HCT116 (cell line): ENCODE measurements around the gene LAMC3. TPM values are rescaled to one million over a fixed set of nuclear protein-coding genes. Genes with fewer than 3 reads are reported as not detected.

Source experiments
- ATAC-seq: fragments of 200-7000 bp; cut with Tn5 transposase; 2 replicates; pipeline ENCODE4 v1.9.1; 2020; ENCODE audit warnings: mild to moderate bottlenecking, moderate library complexity
- BruUV-seq: library from RNA; stranded (reverse); fragments of 400-500 nt; replicated peaks from 2 replicates; lab custom pipeline; 2021; lab: Mats Ljungman, UMichigan
- CTCF ChIA-PET: fragments of 300-600 bp; sonication (Branson Sonifier 250); formaldehyde crosslinking; loops from one replicate; lab custom pipeline; 2021; ENCODE audit warnings: antibody characterized with exemption; lab: Charles Lee
- POLR2A ChIA-PET: fragments of 300-600, 350-600 bp; sonication (Branson Sonifier 250); formaldehyde crosslinking; loops from one replicate; lab custom pipeline; 2021; ENCODE audit warnings: antibody characterized with exemption; lab: Charles Lee
- RAD21 ChIA-PET, 2 experiments: fragments of 300-600 bp; sonication (Branson Sonifier 250); formaldehyde crosslinking; loops; one replicate each; lab custom pipeline; 2023; ENCODE audit warnings: low total read pairs in 2 of 2; ENCODE audit not compliant: uncharacterized antibody in 2 of 2, unreplicated experiment in 2 of 2, low non-redundant PET in 1 of 2; lab: Charles Lee
- DNase-seq: peaks from one replicate; pipeline ENCODE4 v3.0.0-alpha.2; 2010; ENCODE audit warnings: low read depth, low spot score
- H2AFZ ChIP-seq: fragments of 200-600 bp; shearing (Covaris generic), sonication (generic); 2 replicates; pipeline ENCODE4 v1.6.1; 2017; ENCODE audit warnings: low read depth, mixed run types, mixed read lengths, antibody characterized with exemption, low read length; ENCODE audit not compliant: poor library complexity, severe bottlenecking
- H3K27ac ChIP-seq: 2 replicates; pipeline ENCODE4 v1.5.1; 2012; ENCODE audit warnings: low read depth, low read length
- H3K27me3 ChIP-seq: fragments of 200-600 bp; sonication (generic); 2 replicates; pipeline ENCODE4 v1.6.1; 2016; ENCODE audit warnings: mixed run types, low read length, mixed read lengths; ENCODE audit not compliant: insufficient read depth
- H3K36me3 ChIP-seq, 2 experiments: fragments of 200-500 bp in 1 of 2; fragments of 200-600 bp in 1 of 2; sonication (Bioruptor generic) in 1 of 2; sonication (generic) in 1 of 2; 2 replicates each; pipeline versions ENCODE4 v1.5.1 to v1.6.1; 2014 to 2016; ENCODE audit warnings: low read length in 2 of 2, inconsistent platforms in 1 of 2, mixed read lengths in 1 of 2, mixed run types in 1 of 2; ENCODE audit not compliant: insufficient read depth in 2 of 2, control insufficient read depth in 1 of 2
- H3K4me1 ChIP-seq, 2 experiments: fragments of 200-600 bp in 1 of 2; sonication (generic) in 1 of 2; 2 replicates each; pipeline versions ENCODE4 v1.5.1 to v1.6.1; 2012 to 2017; ENCODE audit warnings: low read length in 2 of 2, inconsistent platforms in 1 of 2, mild to moderate bottlenecking in 1 of 2, mixed read lengths in 1 of 2, mixed run types in 1 of 2, moderate library complexity in 1 of 2; ENCODE audit not compliant: insufficient read depth in 2 of 2, control insufficient read depth in 1 of 2
- H3K4me2 ChIP-seq: fragments of 200-600 bp; sonication (generic); 2 replicates; pipeline ENCODE4 v1.6.1; 2017; ENCODE audit warnings: mixed run types, low read length, mixed read lengths
- H3K4me3 ChIP-seq, 2 experiments: fragments of 200-600 bp in 1 of 2; sonication (generic) in 1 of 2; replicated peaks in 1 of 2; 2 replicates each; pipeline ENCODE4 v1.5.1; 2011 to 2016; ENCODE audit warnings: low read length in 2 of 2, control low read depth in 1 of 2, low read depth in 1 of 2, mild to moderate bottlenecking in 1 of 2, mixed read lengths in 1 of 2, mixed run types in 1 of 2
- H3K79me2 ChIP-seq: fragments of 200-600 bp; sonication (generic); 2 replicates; pipeline ENCODE4 v1.6.1; 2017; ENCODE audit warnings: mild to moderate bottlenecking, mixed run types, low read length, moderate library complexity, mixed read lengths; ENCODE audit not compliant: insufficient read depth
- H3K9ac ChIP-seq: fragments of 200-600 bp; sonication (generic); 2 replicates; pipeline ENCODE4 v1.6.1; 2016; ENCODE audit warnings: low read length, mixed read lengths
- H3K9me2 ChIP-seq: fragments of 200-600 bp; sonication (generic), shearing (Covaris generic); 2 replicates; pipeline ENCODE4 v1.6.1; 2017; ENCODE audit warnings: mixed run types, mild to moderate bottlenecking, moderate library complexity; ENCODE audit not compliant: insufficient read depth
- H3K9me3 ChIP-seq, 2 experiments: fragments of 200-500 bp in 1 of 2; fragments of 200-600 bp in 1 of 2; sonication (Bioruptor generic) in 1 of 2; sonication (generic) in 1 of 2; 2 replicates each; pipeline ENCODE4 v1.6.1; 2014 to 2017; ENCODE audit warnings: low read length in 2 of 2, mixed read lengths in 2 of 2, inconsistent platforms in 1 of 2, low read depth in 1 of 2, mild to moderate bottlenecking in 1 of 2, mixed run types in 1 of 2, moderate library complexity in 1 of 2; ENCODE audit not compliant: control insufficient read depth in 1 of 2, insufficient read depth in 1 of 2
- H4K20me1 ChIP-seq: fragments of 200-600 bp; sonication (generic), shearing (Covaris generic); 2 replicates; pipeline ENCODE4 v1.6.1; 2017; ENCODE audit warnings: mixed run types, mild to moderate bottlenecking, moderate library complexity; ENCODE audit not compliant: insufficient read depth
- CBX3 ChIP-seq: IDR thresholded peaks from 2 replicates; pipeline ENCODE4 v1.6.1; 2012; ENCODE audit warnings: low read depth
- CEBPB ChIP-seq: IDR thresholded peaks from 2 replicates; pipeline ENCODE4 v1.6.1; 2012; ENCODE audit warnings: low read depth
- EGR1 ChIP-seq: IDR thresholded peaks from 2 replicates; pipeline ENCODE4 v1.6.1; 2012; ENCODE audit warnings: low read depth
- EZH2 ChIP-seq: fragments of 200-600 bp; sonication (generic); IDR thresholded peaks from 2 replicates; pipeline ENCODE4 v1.6.1; 2017; ENCODE audit warnings: antibody characterized with exemption, mixed run types
- EZH2phosphoT487 ChIP-seq: fragments of 200-600 bp; IDR thresholded peaks from 2 replicates; pipeline ENCODE4 v1.6.1; 2018; ENCODE audit warnings: antibody characterized with exemption, borderline replicate concordance
- JUND ChIP-seq: IDR thresholded peaks from 2 replicates; pipeline ENCODE4 v1.6.1; 2012
- POLR2A ChIP-seq: IDR thresholded peaks from 2 replicates; pipeline ENCODE4 v1.7.0; 2011; ENCODE audit warnings: borderline replicate concordance; ENCODE audit not compliant: insufficient read depth, insufficient read length; ENCODE audit errors: extremely low read depth
- POLR2AphosphoS5 ChIP-seq: IDR thresholded peaks from 2 replicates; pipeline ENCODE4 v1.6.1; 2011; ENCODE audit warnings: mild to moderate bottlenecking, low read depth, low read length, moderate library complexity
- RAD21 ChIP-seq: IDR thresholded peaks from 2 replicates; pipeline ENCODE4 v1.6.1; 2012; ENCODE audit warnings: low read depth, mild to moderate bottlenecking
- SP1 ChIP-seq: IDR thresholded peaks from 2 replicates; pipeline ENCODE4 v1.6.1; 2012; ENCODE audit warnings: low read depth
- TCF7L2 ChIP-seq: IDR thresholded peaks from 2 replicates; pipeline ENCODE4 v1.7.0; 2011; ENCODE audit warnings: borderline replicate concordance, inconsistent platforms; ENCODE audit not compliant: insufficient read depth, insufficient read length; ENCODE audit errors: extremely low read depth
- YY1 ChIP-seq: IDR thresholded peaks from 2 replicates; pipeline ENCODE4 v1.6.1; 2011; ENCODE audit warnings: low read length, low read depth, moderate library complexity, mild to moderate bottlenecking; ENCODE audit not compliant: insufficient replicate concordance; ENCODE audit errors: extremely low read depth
- ZFX ChIP-seq: fragments of 450-650 bp; IDR thresholded peaks from 2 replicates; pipeline ENCODE4 v1.6.1; 2017
- ZNF274 ChIP-seq: fragments of 200-500 bp; sonication (Bioruptor generic); IDR thresholded peaks from 2 replicates; pipeline ENCODE4 v1.6.1; 2014; ENCODE audit warnings: mild to moderate bottlenecking, low read depth, low read length, inconsistent platforms
- intact Hi-C: fragments of 100-400 bp; cut with micrococcal nuclease; formaldehyde crosslinking; loops from 2 replicates; pipeline ENCODE4 v1.10.0; 2022
- total RNA-seq: library from RNA; stranded (reverse); gene quantifications from one replicate; pipeline ENCODE4 v1.2.1, GENCODE V29; 2021; ENCODE audit not compliant: unreplicated experiment
- TF ChIP-seq, protein P1 (sequence below), 3 experiments: fragments of 200-600 bp in 1 of 3; sonication (generic) in 1 of 3; IDR thresholded peaks in 2 of 3; conservative IDR thresholded peaks in 1 of 3; 2 replicates each; pipeline ENCODE4 v1.5.1; 2012 to 2017; ENCODE audit warnings: low read depth in 2 of 3, low read length in 2 of 3, antibody characterized with exemption in 1 of 3, borderline replicate concordance in 1 of 3, control low read depth in 1 of 3, mild to moderate bottlenecking in 1 of 3, mixed read lengths in 1 of 3, mixed run types in 1 of 3, moderate library complexity in 1 of 3; ENCODE audit not compliant: insufficient read depth in 1 of 3
- TF ChIP-seq, protein P2 (sequence below): IDR thresholded peaks from 2 replicates; pipeline ENCODE4 v1.6.1; 2012; ENCODE audit warnings: low read depth
- TF ChIP-seq, protein P3 (sequence below): IDR thresholded peaks from 2 replicates; pipeline ENCODE4 v1.6.1; 2011; ENCODE audit warnings: mild to moderate bottlenecking, low read length, moderate library complexity; ENCODE audit not compliant: insufficient replicate concordance; ENCODE audit errors: extremely low read depth

LAMC3 gene
- total RNA-seq, 1 experiment from 2014 or later, result 7.7 TPM

DNA sequence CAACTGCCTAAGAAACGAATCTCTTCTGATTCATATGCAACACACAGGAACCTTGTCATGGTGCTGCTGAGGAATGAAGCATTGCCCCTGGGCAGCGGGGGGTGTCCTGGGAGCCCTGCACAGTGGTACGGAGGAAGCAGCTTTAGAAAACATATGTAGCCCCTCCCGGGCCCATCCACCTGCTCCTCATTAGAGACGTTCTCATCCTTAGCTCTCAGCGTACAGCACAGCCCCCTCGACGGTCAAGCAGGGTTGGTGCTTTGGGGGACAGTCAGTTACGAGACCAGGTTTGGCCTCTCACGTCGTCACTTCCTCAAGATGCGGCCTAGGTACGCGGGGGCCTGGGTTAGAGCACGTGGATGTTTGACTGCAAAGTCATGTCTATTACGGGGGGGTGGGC, 28.4 kb upstream of the LAMC3 start:
- H2AFZ ChIP-seq, result no peak overlapping the region
- ATAC-seq (no peak), DNase-seq (no peak)
- ChIA-PET RAD21 (no interaction called here), POLR2A (no interaction called here), CTCF (no interaction called here)
- H3K9ac ChIP-seq, result no peak overlapping the region
- H3K4me3 ChIP-seq, result no peak overlapping the region
- H3K27me3 ChIP-seq, result no peaks in the 10 kb centered on the region
- no peaks in the 10 kb centered on the region for H3K36me3 ChIP-seq
- H4K20me1 ChIP-seq, result no peaks in the 10 kb centered on the region
- H3K27ac ChIP-seq, result no peak overlapping the region
- TF ChIP-seq ZNF274 (no peak), JUND (no peak), POLR2A (no peak), SP1 (no peak), ZFX (no peak), EGR1 (no peak), YY1 (no peak), CEBPB (no peak), CBX3 (no peak), EZH2 (no peak), EZH2phosphoT487 (no peak), RAD21 (no peak), TCF7L2 (no peak), POLR2AphosphoS5 (no peak)
- TF ChIP-seq, protein P1, sequence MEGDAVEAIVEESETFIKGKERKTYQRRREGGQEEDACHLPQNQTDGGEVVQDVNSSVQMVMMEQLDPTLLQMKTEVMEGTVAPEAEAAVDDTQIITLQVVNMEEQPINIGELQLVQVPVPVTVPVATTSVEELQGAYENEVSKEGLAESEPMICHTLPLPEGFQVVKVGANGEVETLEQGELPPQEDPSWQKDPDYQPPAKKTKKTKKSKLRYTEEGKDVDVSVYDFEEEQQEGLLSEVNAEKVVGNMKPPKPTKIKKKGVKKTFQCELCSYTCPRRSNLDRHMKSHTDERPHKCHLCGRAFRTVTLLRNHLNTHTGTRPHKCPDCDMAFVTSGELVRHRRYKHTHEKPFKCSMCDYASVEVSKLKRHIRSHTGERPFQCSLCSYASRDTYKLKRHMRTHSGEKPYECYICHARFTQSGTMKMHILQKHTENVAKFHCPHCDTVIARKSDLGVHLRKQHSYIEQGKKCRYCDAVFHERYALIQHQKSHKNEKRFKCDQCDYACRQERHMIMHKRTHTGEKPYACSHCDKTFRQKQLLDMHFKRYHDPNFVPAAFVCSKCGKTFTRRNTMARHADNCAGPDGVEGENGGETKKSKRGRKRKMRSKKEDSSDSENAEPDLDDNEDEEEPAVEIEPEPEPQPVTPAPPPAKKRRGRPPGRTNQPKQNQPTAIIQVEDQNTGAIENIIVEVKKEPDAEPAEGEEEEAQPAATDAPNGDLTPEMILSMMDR (IDR thresholded peaks at IDR 0.05 in 2 of 3, conservative IDR thresholded peaks at IDR 0.05 in 1 of 3; ENCODE audit: borderline replicate concordance in 1 of 3, insufficient read depth in 1 of 3, low read depth in 2 of 3, low read length in 2 of 3), result no peak
- TF ChIP-seq, protein P2, sequence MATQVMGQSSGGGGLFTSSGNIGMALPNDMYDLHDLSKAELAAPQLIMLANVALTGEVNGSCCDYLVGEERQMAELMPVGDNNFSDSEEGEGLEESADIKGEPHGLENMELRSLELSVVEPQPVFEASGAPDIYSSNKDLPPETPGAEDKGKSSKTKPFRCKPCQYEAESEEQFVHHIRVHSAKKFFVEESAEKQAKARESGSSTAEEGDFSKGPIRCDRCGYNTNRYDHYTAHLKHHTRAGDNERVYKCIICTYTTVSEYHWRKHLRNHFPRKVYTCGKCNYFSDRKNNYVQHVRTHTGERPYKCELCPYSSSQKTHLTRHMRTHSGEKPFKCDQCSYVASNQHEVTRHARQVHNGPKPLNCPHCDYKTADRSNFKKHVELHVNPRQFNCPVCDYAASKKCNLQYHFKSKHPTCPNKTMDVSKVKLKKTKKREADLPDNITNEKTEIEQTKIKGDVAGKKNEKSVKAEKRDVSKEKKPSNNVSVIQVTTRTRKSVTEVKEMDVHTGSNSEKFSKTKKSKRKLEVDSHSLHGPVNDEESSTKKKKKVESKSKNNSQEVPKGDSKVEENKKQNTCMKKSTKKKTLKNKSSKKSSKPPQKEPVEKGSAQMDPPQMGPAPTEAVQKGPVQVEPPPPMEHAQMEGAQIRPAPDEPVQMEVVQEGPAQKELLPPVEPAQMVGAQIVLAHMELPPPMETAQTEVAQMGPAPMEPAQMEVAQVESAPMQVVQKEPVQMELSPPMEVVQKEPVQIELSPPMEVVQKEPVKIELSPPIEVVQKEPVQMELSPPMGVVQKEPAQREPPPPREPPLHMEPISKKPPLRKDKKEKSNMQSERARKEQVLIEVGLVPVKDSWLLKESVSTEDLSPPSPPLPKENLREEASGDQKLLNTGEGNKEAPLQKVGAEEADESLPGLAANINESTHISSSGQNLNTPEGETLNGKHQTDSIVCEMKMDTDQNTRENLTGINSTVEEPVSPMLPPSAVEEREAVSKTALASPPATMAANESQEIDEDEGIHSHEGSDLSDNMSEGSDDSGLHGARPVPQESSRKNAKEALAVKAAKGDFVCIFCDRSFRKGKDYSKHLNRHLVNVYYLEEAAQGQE, result no peak
- TF ChIP-seq, protein P3, sequence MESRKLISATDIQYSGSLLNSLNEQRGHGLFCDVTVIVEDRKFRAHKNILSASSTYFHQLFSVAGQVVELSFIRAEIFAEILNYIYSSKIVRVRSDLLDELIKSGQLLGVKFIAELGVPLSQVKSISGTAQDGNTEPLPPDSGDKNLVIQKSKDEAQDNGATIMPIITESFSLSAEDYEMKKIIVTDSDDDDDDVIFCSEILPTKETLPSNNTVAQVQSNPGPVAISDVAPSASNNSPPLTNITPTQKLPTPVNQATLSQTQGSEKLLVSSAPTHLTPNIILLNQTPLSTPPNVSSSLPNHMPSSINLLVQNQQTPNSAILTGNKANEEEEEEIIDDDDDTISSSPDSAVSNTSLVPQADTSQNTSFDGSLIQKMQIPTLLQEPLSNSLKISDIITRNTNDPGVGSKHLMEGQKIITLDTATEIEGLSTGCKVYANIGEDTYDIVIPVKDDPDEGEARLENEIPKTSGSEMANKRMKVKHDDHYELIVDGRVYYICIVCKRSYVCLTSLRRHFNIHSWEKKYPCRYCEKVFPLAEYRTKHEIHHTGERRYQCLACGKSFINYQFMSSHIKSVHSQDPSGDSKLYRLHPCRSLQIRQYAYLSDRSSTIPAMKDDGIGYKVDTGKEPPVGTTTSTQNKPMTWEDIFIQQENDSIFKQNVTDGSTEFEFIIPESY, result no peak
- H3K4me1 ChIP-seq, result no peaks in the 10 kb centered on the region
- no peaks in the 10 kb centered on the region for H3K79me2 ChIP-seq
- H3K9me2 ChIP-seq, result no peaks in the 10 kb centered on the region
- intact Hi-C loops, result no loop called here
- no peaks in the 10 kb centered on the region for H3K9me3 ChIP-seq
- BruUV-seq, result no TSS peak
- no peak overlapping the region for H3K4me2 ChIP-seq
